Pulmonary artery endothelial cell (primary cell): ENCODE measurements around the gene REX1BD. TPM values are rescaled to one million over a fixed set of nuclear protein-coding genes. Genes with fewer than 3 reads are reported as not detected.

ENCODE experiments used
- total RNA-seq: library from RNA; depleted of rRNA; stranded (reverse); fragments of >200 nt; gene quantifications from 2 replicates; pipeline ENCODE4 v1.2.3, GENCODE V29; 2014

The REX1BD gene
- total RNA-seq, 1 donor from 2014 or later: 56.5 TPM

Other genes with a start within 250 kb of the REX1BD start
- 23.9 and 25.7 TPM in 2 replicates for gene PGPEP1, start 248.2 kb upstream of the REX1BD start, total RNA-seq
- 95.0 and 102 TPM in 2 replicates for gene GDF15, start 202.6 kb upstream of the REX1BD start, total RNA-seq
- gene LRRC25, start 191.2 kb upstream of the REX1BD start, total RNA-seq: not detected in 2 replicates
- 75.4 and 84.3 TPM in 2 replicates for gene SSBP4, start 169.4 kb upstream of the REX1BD start, total RNA-seq
- 45.2 and 46.0 TPM in 2 replicates for gene ISYNA1, start 150.7 kb upstream of the REX1BD start, total RNA-seq
- gene ELL, start 66.7 kb upstream of the REX1BD start, total RNA-seq: 13.4 and 15.3 TPM in 2 replicates
- 130 and 186 TPM in 2 replicates for gene FKBP8, start 45.2 kb upstream of the REX1BD start, total RNA-seq
- gene KXD1, start 30.9 kb upstream of the REX1BD start, total RNA-seq: 75.2 and 84.4 TPM in 2 replicates
- gene UBA52, start 16.9 kb upstream of the REX1BD start, total RNA-seq: 882 and 970 TPM in 2 replicates
- gene CRLF1, start 18.0 kb downstream of the REX1BD start, total RNA-seq: not detected in 2 replicates
- gene TMEM59L, start 24.1 kb downstream of the REX1BD start, total RNA-seq: 0.14 and 0.40 TPM in 2 replicates
- 4.7 and 6.2 TPM in 2 replicates for gene KLHL26, start 48.2 kb downstream of the REX1BD start, total RNA-seq
- gene CRTC1, start 94.9 kb downstream of the REX1BD start, total RNA-seq: 0.79 and 1.1 TPM in 2 replicates
- not detected in 2 replicates for gene COMP, start 202.5 kb downstream of the REX1BD start, total RNA-seq
- 62.3 and 80.6 TPM in 2 replicates for gene UPF1, start 243.2 kb downstream of the REX1BD start, total RNA-seq